Neuronal stem cell (in vitro differentiated cells): ENCODE data around the gene NBPF26.
"Not testable (repeated sequence)": the region's sequence is repeated elsewhere in the genome, so short reads cannot be mapped to it uniquely, and the experiment has no call there.

Experiments
- DNase-seq: peaks from one replicate; pipeline ENCODE4 v3.0.0-alpha.2; 2013; ENCODE audit warnings: low spot score
- H2AFZ ChIP-seq: one replicate; pipeline ENCODE4 v1.6.1; 2013; ENCODE audit warnings: mild to moderate bottlenecking, low read length, inconsistent platforms
- H2AK5ac ChIP-seq: 2 replicates; pipeline ENCODE4 v1.6.1; 2013; ENCODE audit warnings: low read depth, mild to moderate bottlenecking, inconsistent platforms, low read length, moderate library complexity, mixed read lengths
- H2BK120ac ChIP-seq: 2 replicates; pipeline ENCODE4 v1.6.1; 2013; ENCODE audit warnings: low read depth, mild to moderate bottlenecking, inconsistent platforms, low read length, moderate library complexity, mixed read lengths
- H2BK12ac ChIP-seq: one replicate; pipeline ENCODE4 v1.6.1; 2013; ENCODE audit warnings: low read length, inconsistent platforms
- H2BK15ac ChIP-seq: 2 replicates; pipeline ENCODE4 v1.6.1; 2013; ENCODE audit warnings: mild to moderate bottlenecking, low read length, inconsistent platforms, mixed read lengths
- H2BK5ac ChIP-seq: one replicate; pipeline ENCODE4 v1.6.1; 2013; ENCODE audit warnings: inconsistent platforms, mild to moderate bottlenecking, low read length, moderate library complexity
- H3K14ac ChIP-seq: one replicate; pipeline ENCODE4 v1.6.1; 2013; ENCODE audit warnings: low read length, inconsistent platforms
- H3K18ac ChIP-seq: 2 replicates; pipeline ENCODE4 v1.6.1; 2013; ENCODE audit warnings: low read length, inconsistent platforms
- H3K23ac ChIP-seq: 2 replicates; pipeline ENCODE4 v1.6.1; 2013; ENCODE audit warnings: low read depth, mild to moderate bottlenecking, mixed read lengths, low read length, inconsistent platforms; ENCODE audit not compliant: poor library complexity
- H3K27ac ChIP-seq: replicated peaks from 3 replicates; pipeline ENCODE4 v1.5.1; 2013; ENCODE audit warnings: low read length, inconsistent platforms
- H3K27me3 ChIP-seq, 3 experiments: 2 replicates each; pipeline ENCODE4 v1.6.1; 2013; ENCODE audit warnings: low read length in 3 of 3, mild to moderate bottlenecking in 2 of 3, inconsistent platforms in 1 of 3, low read depth in 1 of 3, mixed read lengths in 1 of 3, moderate library complexity in 1 of 3; ENCODE audit not compliant: control insufficient read depth in 3 of 3, insufficient read depth in 3 of 3
- H3K36me3 ChIP-seq, 2 donors: replicated peaks in 1 of 2; 2 replicates each; pipeline ENCODE4 v1.6.1; 2013; ENCODE audit warnings: low read length in 2 of 2; ENCODE audit not compliant: control insufficient read depth in 2 of 2, insufficient read depth in 2 of 2
- H3K4ac ChIP-seq: 2 replicates; pipeline ENCODE4 v1.6.1; 2013; ENCODE audit warnings: inconsistent platforms, mild to moderate bottlenecking, low read length, moderate library complexity
- H3K4me1 ChIP-seq, 2 donors: 1 replicate in 1 of 2; 2 replicates in 1 of 2; pipeline ENCODE4 v1.6.1; 2013; ENCODE audit warnings: low read length in 2 of 2, low read depth in 1 of 2; ENCODE audit not compliant: control insufficient read depth in 2 of 2, insufficient read depth in 1 of 2
- H3K4me2 ChIP-seq: one replicate; pipeline ENCODE4 v1.6.1; 2013; ENCODE audit warnings: mild to moderate bottlenecking, low read length, inconsistent platforms; ENCODE audit not compliant: insufficient read depth, poor library complexity, severe bottlenecking
- H3K4me3 ChIP-seq, 2 donors: 2 replicates each; pipeline ENCODE4 v1.5.1; 2013; ENCODE audit warnings: low read length in 2 of 2, mild to moderate bottlenecking in 2 of 2, inconsistent platforms in 1 of 2, moderate library complexity in 1 of 2
- H3K79me1 ChIP-seq: one replicate; pipeline ENCODE4 v1.6.1; 2013; ENCODE audit warnings: low read depth, mild to moderate bottlenecking, inconsistent platforms, low read length, moderate library complexity
- H3K9ac ChIP-seq: one replicate; pipeline ENCODE4 v1.6.1; 2013; ENCODE audit warnings: mild to moderate bottlenecking, low read depth, low read length, inconsistent platforms; ENCODE audit not compliant: poor library complexity
- H3K9me3 ChIP-seq, 2 donors: replicated peaks in 1 of 2; 2 replicates each; pipeline versions ENCODE3 to v1.6.1; 2013; ENCODE audit warnings: low read length in 2 of 2, mild to moderate bottlenecking in 2 of 2, inconsistent platforms in 1 of 2, low read depth in 1 of 2, mixed read lengths in 1 of 2, moderate library complexity in 1 of 2; ENCODE audit not compliant: control insufficient read depth in 2 of 2, insufficient read depth in 1 of 2
- H4K8ac ChIP-seq: one replicate; pipeline ENCODE4 v1.6.1; 2013; ENCODE audit warnings: low read depth, mild to moderate bottlenecking, inconsistent platforms, low read length, moderate library complexity
- H4K91ac ChIP-seq: one replicate; pipeline ENCODE4 v1.6.1; 2013; ENCODE audit warnings: low read length, low read depth, mild to moderate bottlenecking, inconsistent platforms; ENCODE audit not compliant: poor library complexity
- WGBS, 2 donors: extraction: QIAGEN DNeasy Blood & Tissue Kit; methylation state at CpG; one replicate each; pipeline ENCODE4 v1.1.7; 2013; ENCODE audit warnings: missing lambda C conversion rate in 2 of 2, mixed read lengths in 1 of 2; ENCODE audit not compliant: insufficient read length in 2 of 2, insufficient replicate concordance in 1 of 2; ENCODE audit errors: extremely low coverage in 2 of 2; 5-methylcytosine and 5-hydroxymethylcytosine counted together

The NBPF26 gene

GRCh38 chr1:120844945-120845330, 121.2 kb downstream of the NBPF26 start:
- H3K9ac ChIP-seq, H3K4me2 ChIP-seq, H3K27ac ChIP-seq, H2BK120ac ChIP-seq, H3K4ac ChIP-seq, H2BK12ac ChIP-seq, H2AK5ac ChIP-seq, DNase-seq, H4K91ac ChIP-seq, H2AFZ ChIP-seq, H3K4me1 ChIP-seq, H3K36me3 ChIP-seq, H3K14ac ChIP-seq, H4K8ac ChIP-seq, H3K9me3 ChIP-seq, H2BK15ac ChIP-seq, H3K27me3 ChIP-seq, H3K18ac ChIP-seq, H3K23ac ChIP-seq, H3K79me1 ChIP-seq, H2BK5ac ChIP-seq: not testable (repeated sequence)
- H3K4me3 ChIP-seq = peak overlapping the region in 1 of 2 donors; percentile 44
- no CpG with 5 or more reads among the region's 21 CpGs for WGBS, 2 donors

GRCh38 chr1:120849400-120850286, 125.9 kb downstream of the NBPF26 start:
- H2BK5ac ChIP-seq, H3K4ac ChIP-seq, H3K18ac ChIP-seq, H2BK12ac ChIP-seq, H3K4me3 ChIP-seq, H3K23ac ChIP-seq, H3K79me1 ChIP-seq, H2BK15ac ChIP-seq, H3K36me3 ChIP-seq, H2BK120ac ChIP-seq, H3K27ac ChIP-seq, H3K4me1 ChIP-seq, H3K14ac ChIP-seq, H3K9ac ChIP-seq, H2AFZ ChIP-seq, H4K8ac ChIP-seq, H2AK5ac ChIP-seq, H3K4me2 ChIP-seq, H3K9me3 ChIP-seq, DNase-seq, H4K91ac ChIP-seq, H3K27me3 ChIP-seq: not testable (repeated sequence)
- no CpG with 5 or more reads among the region's 27 CpGs for WGBS, 2 donors

GRCh38 chr1:120850287-120850536, 126.5 kb downstream of the NBPF26 start:
- H2BK120ac ChIP-seq, H3K9ac ChIP-seq, H2AK5ac ChIP-seq, H3K27ac ChIP-seq, H4K91ac ChIP-seq, H2AFZ ChIP-seq, H3K4me1 ChIP-seq, H3K4ac ChIP-seq, H2BK12ac ChIP-seq, H3K79me1 ChIP-seq, H3K18ac ChIP-seq, H2BK5ac ChIP-seq, DNase-seq, H4K8ac ChIP-seq, H3K23ac ChIP-seq, H3K9me3 ChIP-seq, H3K27me3 ChIP-seq, H3K36me3 ChIP-seq, H3K4me2 ChIP-seq, H3K4me3 ChIP-seq, H3K14ac ChIP-seq, H2BK15ac ChIP-seq: not testable (repeated sequence)
- WGBS, 2 donors = no CpG with 5 or more reads among the region's 8 CpGs

GRCh38 chr1:120850537-120851421, 127.0 kb downstream of the NBPF26 start:
- not testable (repeated sequence) for H4K91ac ChIP-seq, H3K79me1 ChIP-seq, H3K4me2 ChIP-seq, H2AK5ac ChIP-seq, H3K36me3 ChIP-seq, H2BK12ac ChIP-seq, H3K4me1 ChIP-seq, H3K9me3 ChIP-seq, H3K27ac ChIP-seq, H3K9ac ChIP-seq, H2BK120ac ChIP-seq, H3K18ac ChIP-seq, H4K8ac ChIP-seq, H3K4ac ChIP-seq, H3K14ac ChIP-seq, H2BK15ac ChIP-seq, H2BK5ac ChIP-seq, H3K27me3 ChIP-seq
- no CpG with 5 or more reads among the region's 50 CpGs for WGBS, 2 donors
- peak; percentile 48 for DNase-seq
- Histone ChIP-seq H3K23ac (peak overlapping the region; percentile 98), H2AFZ (peak overlapping the region; percentile 66), H3K4me3 (peak overlapping the region in 1 of 2 donors; percentile 29)
